Measurements from ENCODE around the gene ARHGEF40. TPM values are rescaled to one million over a fixed set of nuclear protein-coding genes. Genes with fewer than 3 reads are reported as not detected.

Gene ARHGEF40
- total RNA-seq, 1 donor from 2014 or later, result 6.8 TPM

- no peaks in the 10 kb centered on the region for H3K36me3 ChIP-seq (ENCODE audit: control insufficient read depth, insufficient read depth, low read length)
- no peak for TF ChIP-seq CTCF (IDR thresholded peaks at IDR 0.05; ENCODE audit: insufficient read depth, low read length, severe bottlenecking)
- FAIRE-seq, result no peak
- H3K27me3 ChIP-seq (ENCODE audit: control insufficient read depth, insufficient read depth, low read length), result peaks cover 5% of the 10 kb centered on the region
- DNase-seq (ENCODE audit: low read depth), result no peak
- H3K4me3 ChIP-seq (ENCODE audit: low read depth, low read length), result no peak overlapping the region
Observed at GRCh38 chr14:21072781-21073339, 2.8 kb downstream of the ARHGEF40 start.

GRCh38 chr14:21073921-21074320 is 3.8 kb downstream of the ARHGEF40 start:
- H3K4me3 ChIP-seq (ENCODE audit: low read depth, low read length), result no peak overlapping the region
- peaks cover 1% of the 10 kb centered on the region for H3K36me3 ChIP-seq (ENCODE audit: control insufficient read depth, insufficient read depth, low read length)
- FAIRE-seq (no peak), DNase-seq (ENCODE audit: low read depth) (no peak)
- no peak for TF ChIP-seq CTCF (IDR thresholded peaks at IDR 0.05; ENCODE audit: insufficient read depth, low read length, severe bottlenecking)
- H3K27me3 ChIP-seq (ENCODE audit: control insufficient read depth, insufficient read depth, low read length), result peaks cover 2% of the 10 kb centered on the region

GRCh38 chr14:21074398-21075272 is 4.5 kb downstream of the ARHGEF40 start:
- no peak for FAIRE-seq

GRCh38 chr14:21075719-21076437 is 5.8 kb downstream of the ARHGEF40 start:
- TF ChIP-seq CTCF (IDR thresholded peaks at IDR 0.05; ENCODE audit: insufficient read depth, low read length, severe bottlenecking), result no peak
- no peak overlapping the region for H3K4me3 ChIP-seq (ENCODE audit: low read depth, low read length)
- FAIRE-seq, result no peak
- peaks cover 1% of the 10 kb centered on the region for H3K36me3 ChIP-seq (ENCODE audit: control insufficient read depth, insufficient read depth, low read length)
- DNase-seq (ENCODE audit: low read depth), result no peak
- no peaks in the 10 kb centered on the region for H3K27me3 ChIP-seq (ENCODE audit: control insufficient read depth, insufficient read depth, low read length)

More at GRCh38 chr14:21074398-21075272, 4.5 kb downstream of the ARHGEF40 start:
- Histone ChIP-seq H3K27me3 (ENCODE audit: control insufficient read depth, insufficient read depth, low read length) (no peaks in the 10 kb centered on the region), H3K4me3 (ENCODE audit: low read depth, low read length) (no peak overlapping the region), H3K36me3 (ENCODE audit: control insufficient read depth, insufficient read depth, low read length) (peaks cover 1% of the 10 kb centered on the region)
- TF ChIP-seq CTCF (IDR thresholded peaks at IDR 0.05; ENCODE audit: insufficient read depth, low read length, severe bottlenecking), result no peak
- DNase-seq (ENCODE audit: low read depth), result no peak

- no peak for FAIRE-seq
- no peak for TF ChIP-seq CTCF (IDR thresholded peaks at IDR 0.05; ENCODE audit: insufficient read depth, low read length, severe bottlenecking)
- Histone ChIP-seq H3K36me3 (ENCODE audit: control insufficient read depth, insufficient read depth, low read length) (peaks cover 1% of the 10 kb centered on the region), H3K4me3 (ENCODE audit: low read depth, low read length) (no peak overlapping the region), H3K27me3 (ENCODE audit: control insufficient read depth, insufficient read depth, low read length) (no peaks in the 10 kb centered on the region)
- DNase-seq (ENCODE audit: low read depth), result no peak
Observed at GRCh38 chr14:21077672-21078071, 7.6 kb downstream of the ARHGEF40 start.

Data from bronchial epithelial cell (primary cell).